SK-N-SH treated with all-trans-retinoic acid at 6 μM for 48 hours (cell line): ENCODE measurements around the gene SPECC1.

Experiments used
- ARNTL ChIP-seq: fragments of 450-650 bp; formaldehyde crosslinking; IDR thresholded peaks from 2 replicates; pipeline ENCODE4 v1.5.0; 2020; ENCODE audit warnings: low read depth, mild to moderate bottlenecking, moderate library complexity, borderline replicate concordance
- CREB5 ChIP-seq: fragments of 250-450 bp; sonication (Bioruptor Pico); IDR thresholded peaks from 2 replicates; pipeline ENCODE4 v1.5.1; 2020; ENCODE audit warnings: low read depth, mild to moderate bottlenecking, moderate library complexity
- PATZ1 ChIP-seq: fragments of 250-450 bp; sonication (Bioruptor Pico); IDR thresholded peaks from 2 replicates; pipeline ENCODE4 v1.8.0; 2020; ENCODE audit warnings: mild to moderate bottlenecking, moderate library complexity, borderline replicate concordance
- RARB ChIP-seq: fragments of 250-450 bp; sonication (Bioruptor Pico); IDR thresholded peaks from 2 replicates; pipeline ENCODE4 v1.8.0; 2021; ENCODE audit warnings: mild to moderate bottlenecking, moderate library complexity
- SNAI2 ChIP-seq: fragments of 250-450 bp; sonication (Bioruptor Pico); IDR thresholded peaks from 2 replicates; pipeline ENCODE4 v1.5.0; 2020; ENCODE audit warnings: mild to moderate bottlenecking, moderate library complexity
- TCF4 ChIP-seq: fragments of 250-450 bp; sonication (Bioruptor Pico); IDR thresholded peaks from 2 replicates; pipeline ENCODE4 v1.8.0; 2021; ENCODE audit warnings: mild to moderate bottlenecking, moderate library complexity, borderline replicate concordance
- TOX ChIP-seq: fragments of 250-450 bp; sonication (Bioruptor Pico); IDR thresholded peaks from 2 replicates; pipeline ENCODE4 v1.8.0; 2021; ENCODE audit warnings: mild to moderate bottlenecking, moderate library complexity, borderline replicate concordance
- ZFP3 ChIP-seq: fragments of 250-450 bp; sonication (Bioruptor Pico); IDR thresholded peaks from 2 replicates; pipeline ENCODE4 v1.5.0; 2020; ENCODE audit warnings: mild to moderate bottlenecking, moderate library complexity
- ZFP30 ChIP-seq: fragments of 450-650 bp; formaldehyde crosslinking; IDR thresholded peaks from 2 replicates; pipeline ENCODE4 v1.5.0; 2022; ENCODE audit warnings: mild to moderate bottlenecking, moderate library complexity
- TF ChIP-seq, protein P1 (sequence below): fragments of 250-450 bp; sonication (Bioruptor Pico); IDR thresholded peaks from 2 replicates; pipeline ENCODE4 v1.5.1; 2021; ENCODE audit warnings: mild to moderate bottlenecking, moderate library complexity

DNA sequence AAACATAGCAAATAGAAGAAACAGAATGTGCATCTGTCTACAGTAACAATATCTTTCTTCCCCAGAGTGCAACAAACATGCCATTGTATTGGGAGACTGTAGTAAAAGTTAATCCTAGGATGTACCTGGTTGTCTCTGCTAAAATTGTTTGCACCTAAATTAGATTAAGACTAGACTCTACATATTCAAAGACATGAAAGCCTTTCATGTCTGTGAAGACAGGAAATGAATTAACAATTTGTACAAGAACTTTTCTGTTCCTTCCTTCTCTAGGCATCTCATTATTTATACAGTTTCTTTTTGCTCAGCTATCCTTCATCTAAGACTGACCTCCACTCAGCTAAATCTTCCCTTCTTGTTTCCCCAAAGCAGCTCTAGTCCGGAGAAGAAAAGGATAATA lies 237.5 kb downstream of the SPECC1 start:
- TF ChIP-seq ZFP30 (CRISPR knock-in tag): no peak
- no peak for TF ChIP-seq TCF4 (CRISPR knock-in tag)
- TF ChIP-seq ARNTL (CRISPR knock-in tag): no peak
- no peak for TF ChIP-seq PATZ1 (CRISPR knock-in tag)
- TF ChIP-seq, protein P1, sequence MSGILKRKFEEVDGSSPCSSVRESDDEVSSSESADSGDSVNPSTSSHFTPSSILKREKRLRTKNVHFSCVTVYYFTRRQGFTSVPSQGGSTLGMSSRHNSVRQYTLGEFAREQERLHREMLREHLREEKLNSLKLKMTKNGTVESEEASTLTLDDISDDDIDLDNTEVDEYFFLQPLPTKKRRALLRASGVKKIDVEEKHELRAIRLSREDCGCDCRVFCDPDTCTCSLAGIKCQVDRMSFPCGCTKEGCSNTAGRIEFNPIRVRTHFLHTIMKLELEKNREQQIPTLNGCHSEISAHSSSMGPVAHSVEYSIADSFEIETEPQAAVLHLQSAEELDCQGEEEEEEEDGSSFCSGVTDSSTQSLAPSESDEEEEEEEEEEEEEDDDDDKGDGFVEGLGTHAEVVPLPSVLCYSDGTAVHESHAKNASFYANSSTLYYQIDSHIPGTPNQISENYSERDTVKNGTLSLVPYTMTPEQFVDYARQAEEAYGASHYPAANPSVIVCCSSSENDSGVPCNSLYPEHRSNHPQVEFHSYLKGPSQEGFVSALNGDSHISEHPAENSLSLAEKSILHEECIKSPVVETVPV: no peak
- TF ChIP-seq SNAI2 (CRISPR knock-in tag): no peak
- TF ChIP-seq ZFP3 (CRISPR knock-in tag): no peak
- no peak for TF ChIP-seq CREB5 (CRISPR knock-in tag)
- no peak for TF ChIP-seq TOX (CRISPR knock-in tag)
- no peak for TF ChIP-seq RARB (CRISPR knock-in tag)
